Activated T-helper 1 cell treated with anti-CD3 and anti-CD28 coated beads, Interleukin-12 subunit alpha, Interleukin-12 subunit beta, Interleukin-2, Interleukin-4 antibody, amounts not matched to agents 30 ng/mL and 10 ng/mL and 1 ng/mL, durations not matched to agents 14 hours and 24 hours and 36 hours (primary cell): ENCODE measurements around the gene GCNA. TPM values are rescaled to one million over a fixed set of nuclear protein-coding genes. Genes with fewer than 3 reads are reported as not detected.
A peak's percentile ranks its signal among the peaks of the same experiment; 100 is the strongest.
"Not testable (repeated sequence)": the region's sequence is repeated elsewhere in the genome, so short reads cannot be mapped to it uniquely, and the experiment has no call there.

Experiments used
- DNase-seq: peaks from one replicate; pipeline ENCODE4 v3.0.0; 2021; ENCODE audit warnings: low spot score
- H3K27ac Mint-ChIP-seq: one replicate; pipeline ENCODE4 v1.8.0; 2021; ENCODE audit warnings: mild to moderate bottlenecking, mixed read lengths
- H3K27me3 Mint-ChIP-seq: one replicate; pipeline ENCODE4 v1.8.0; 2022; ENCODE audit warnings: mild to moderate bottlenecking, moderate library complexity, mixed read lengths; ENCODE audit not compliant: insufficient read depth
- H3K36me3 Mint-ChIP-seq: one replicate; pipeline ENCODE4 v1.8.0; 2021; ENCODE audit warnings: low read depth, mixed read lengths
- H3K4me1 Mint-ChIP-seq: one replicate; pipeline ENCODE4 v1.8.0; 2021; ENCODE audit warnings: low read depth, mixed read lengths
- H3K4me3 Mint-ChIP-seq: one replicate; pipeline ENCODE4 v1.8.0; 2021; ENCODE audit warnings: mild to moderate bottlenecking, moderate library complexity, mixed read lengths
- H3K9me3 Mint-ChIP-seq: one replicate; pipeline ENCODE4 v1.8.0; 2021; ENCODE audit warnings: mixed read lengths
- intact Hi-C: fragments of 100-400 bp; cut with micrococcal nuclease; formaldehyde crosslinking; loops from one replicate; pipeline ENCODE4 v1.15.1; 2024
- total RNA-seq: library from RNA; stranded (reverse); gene quantifications from 2 replicates; pipeline ENCODE4 v1.2.3, GENCODE V29; 2022

Gene GCNA
- total RNA-seq, 1 donor from 2014 or later: 4.8 TPM

DNA sequence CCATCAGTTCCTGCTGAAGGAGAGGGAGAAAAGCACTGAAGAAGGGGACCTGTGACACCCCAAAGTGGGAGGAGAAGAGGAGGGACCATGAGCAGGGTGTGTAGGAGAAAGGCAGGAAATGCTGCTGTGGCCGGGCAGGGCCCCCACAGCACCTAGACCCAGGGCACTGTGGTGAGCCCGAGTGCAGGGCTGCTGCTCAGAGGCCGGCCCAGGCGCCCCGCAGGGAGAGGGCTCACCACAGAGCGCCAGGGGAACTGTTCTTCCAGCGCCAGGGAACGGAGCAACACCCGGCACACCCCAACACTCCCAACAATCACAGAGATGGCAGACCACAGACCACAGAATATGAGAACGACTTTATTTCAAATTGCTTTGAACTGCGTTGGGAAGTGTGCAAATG, 84.4 kb downstream of the GCNA start:
- not testable (repeated sequence) for H3K9me3 Mint-ChIP-seq, H3K36me3 Mint-ChIP-seq, DNase-seq, H3K27me3 Mint-ChIP-seq
- Mint-ChIP-seq H3K4me1 (peaks cover 24% of the 10 kb centered on the region), H3K27ac (peak overlapping the region; percentile 77), H3K4me3 (peak overlapping the region; percentile 12)
- intact Hi-C loops: loop anchor here (2.0 kb wide), 1 partner anchor 44 kb away; the partner anchor contains the start of gene CXCR3

Other genes with a start within 250 kb of the GCNA start
- 41.4 and 46.1 TPM in 2 replicates for gene TAF1, start 212.1 kb upstream of the GCNA start, total RNA-seq
- gene OGT, start 45.3 kb upstream of the GCNA start, total RNA-seq: 295 and 305 TPM in 2 replicates
- 53.9 and 55.4 TPM in 2 replicates for gene CXCR3, start 40.1 kb downstream of the GCNA start, total RNA-seq
- not detected in 2 replicates for gene CXorf49, start 139.8 kb downstream of the GCNA start, total RNA-seq
- not detected in 2 replicates for gene CXorf49B, start 184.9 kb downstream of the GCNA start, total RNA-seq